Stimulated activated CD4-positive, alpha-beta T cell treated with anti-CD3 and anti-CD28 coated beads, Interleukin-1b, Interleukin-23, amount 100 ng/mL, for 24 hours (primary cell): Measurements from ENCODE around the gene BMP8B.
"Not testable (repeated sequence)": the region's sequence is repeated elsewhere in the genome, so short reads cannot be mapped to it uniquely, and the experiment has no call there.

Experiments
- DNase-seq, 4 experiments: peaks; one replicate each; pipeline ENCODE4 v3.0.0-alpha.2; 2020; ENCODE audit warnings: low read depth in 4 of 4, low spot score in 1 of 4

The BMP8B gene

DNA sequence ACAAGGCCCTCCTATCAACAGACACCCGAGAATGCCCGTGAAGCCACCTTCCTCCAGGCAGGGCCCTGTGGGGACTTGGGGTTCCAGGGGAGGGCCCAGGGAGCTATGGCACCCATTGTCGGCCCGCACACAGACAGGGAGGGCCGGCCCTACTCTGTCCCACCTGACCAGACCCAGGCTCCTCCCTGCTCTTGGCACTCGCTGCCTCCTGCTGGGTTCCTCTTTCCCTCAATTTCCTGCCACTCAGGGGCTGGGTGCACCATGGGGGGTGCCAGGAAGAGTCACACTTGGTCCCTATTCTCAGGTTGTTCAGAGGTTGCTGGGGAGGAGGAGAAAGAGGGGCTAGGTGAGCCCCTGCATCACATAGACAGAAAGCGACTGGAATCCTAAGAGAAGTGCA is 9.5 kb downstream of the BMP8B start:
- no peak for DNase-seq

DNA sequence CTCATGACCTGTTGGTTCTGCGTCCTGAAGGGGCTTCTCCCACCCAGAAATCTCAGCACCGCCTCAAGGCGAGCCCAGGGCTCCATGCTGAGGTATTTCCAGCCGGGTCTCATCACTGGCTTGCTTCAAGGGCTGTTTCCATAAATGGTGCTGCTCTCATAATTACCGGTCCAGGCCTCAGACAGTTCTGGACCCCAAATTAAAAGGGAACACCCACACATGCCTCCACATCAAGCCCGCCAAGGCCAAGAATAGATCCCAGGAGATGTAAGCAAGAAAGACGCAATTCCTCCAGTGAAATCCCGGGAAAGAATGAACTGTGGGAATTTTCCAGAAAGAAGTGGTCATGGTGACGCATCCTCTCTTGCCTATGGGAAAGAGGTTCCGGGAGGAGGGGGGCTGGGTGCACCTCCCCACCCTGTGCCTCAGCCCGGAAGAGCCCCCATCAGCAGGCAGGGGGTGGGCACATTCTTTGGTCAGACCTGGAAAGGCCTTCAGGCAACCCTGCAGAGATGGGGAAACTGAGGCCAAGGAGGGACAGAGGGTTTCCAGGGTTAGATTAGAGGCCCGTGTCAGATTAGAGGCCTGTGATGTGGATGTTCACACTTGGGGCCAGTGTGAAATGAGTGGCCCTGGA is 10.1 kb downstream of the BMP8B start:
- DNase-seq = not testable (repeated sequence)

DNA sequence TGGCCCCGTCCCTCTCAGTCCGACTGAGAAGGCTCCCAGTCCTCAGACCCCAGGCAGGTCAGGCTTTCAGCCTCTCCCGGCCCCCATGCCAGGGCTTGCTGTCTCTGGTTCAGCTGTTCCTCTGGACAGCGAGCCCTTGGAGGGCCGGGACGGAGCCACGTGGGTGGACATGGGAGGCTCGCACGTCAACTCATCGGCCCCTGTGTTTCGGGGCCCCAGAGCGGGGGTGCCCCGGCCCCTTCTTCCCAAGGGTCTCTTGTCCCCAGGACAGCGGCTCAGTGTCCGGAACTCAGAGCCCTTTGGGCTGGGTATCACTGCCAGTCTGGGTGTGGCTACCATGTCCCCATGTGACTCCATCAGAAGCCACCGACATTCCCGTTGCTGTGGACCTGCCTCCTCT is 10.8 kb downstream of the BMP8B start:
- not testable (repeated sequence) for DNase-seq

DNA sequence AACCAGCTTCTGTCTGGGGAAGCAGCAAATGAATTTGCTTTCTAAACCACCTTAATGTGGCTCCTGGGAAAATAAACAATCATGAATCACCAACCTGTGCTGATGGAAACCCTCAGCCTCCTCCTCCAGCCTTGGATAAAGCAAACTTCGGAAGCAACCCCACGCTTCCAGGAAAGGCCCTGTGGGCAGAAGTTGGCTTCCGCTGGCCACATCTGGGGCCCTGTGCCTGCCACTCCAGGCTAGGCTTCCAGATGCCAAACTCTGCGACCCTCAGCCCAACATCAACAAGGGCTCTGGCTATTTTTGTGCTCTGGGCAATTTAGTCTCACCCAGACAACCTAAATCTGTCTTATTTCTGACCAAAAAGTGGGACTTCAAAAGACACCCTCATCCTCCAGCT is 11.4 kb downstream of the BMP8B start:
- DNase-seq = no peak

DNA sequence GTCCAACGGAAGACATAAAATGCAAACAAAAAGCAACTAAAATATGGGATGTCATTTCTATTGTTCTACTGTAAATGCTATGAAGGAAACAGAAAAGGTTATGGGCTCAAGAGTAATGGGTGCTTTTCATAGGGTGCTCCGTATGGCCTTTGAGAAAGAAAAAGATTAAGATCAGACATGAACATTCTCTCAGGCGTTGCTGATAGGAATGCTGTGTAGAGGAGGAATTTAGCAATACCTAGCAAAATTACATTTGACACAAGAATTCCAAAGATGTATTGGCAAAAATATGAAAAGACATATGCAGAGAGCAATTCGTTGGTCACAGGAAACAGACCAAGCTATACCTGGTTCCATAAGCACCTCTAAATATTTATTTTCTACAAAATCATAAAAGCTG is 11.8 kb downstream of the BMP8B start:
- no peak for DNase-seq

DNA sequence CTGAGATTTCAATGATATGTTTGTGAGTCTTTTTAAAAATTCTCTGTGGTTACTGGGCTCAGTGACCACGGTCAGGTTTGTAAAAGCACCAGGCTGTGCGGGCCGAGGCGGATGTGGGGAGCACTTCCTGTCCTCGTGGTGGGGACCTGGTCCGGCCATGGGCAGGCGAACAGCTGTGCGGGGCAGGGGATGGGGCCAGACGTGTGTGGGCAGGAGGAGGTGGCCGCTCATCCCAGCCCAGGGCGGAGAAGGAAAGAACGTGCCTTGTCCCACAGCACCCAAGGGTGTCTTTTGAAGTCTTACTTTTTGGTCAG is 12.3 kb downstream of the BMP8B start:
- no peak for DNase-seq

DNA sequence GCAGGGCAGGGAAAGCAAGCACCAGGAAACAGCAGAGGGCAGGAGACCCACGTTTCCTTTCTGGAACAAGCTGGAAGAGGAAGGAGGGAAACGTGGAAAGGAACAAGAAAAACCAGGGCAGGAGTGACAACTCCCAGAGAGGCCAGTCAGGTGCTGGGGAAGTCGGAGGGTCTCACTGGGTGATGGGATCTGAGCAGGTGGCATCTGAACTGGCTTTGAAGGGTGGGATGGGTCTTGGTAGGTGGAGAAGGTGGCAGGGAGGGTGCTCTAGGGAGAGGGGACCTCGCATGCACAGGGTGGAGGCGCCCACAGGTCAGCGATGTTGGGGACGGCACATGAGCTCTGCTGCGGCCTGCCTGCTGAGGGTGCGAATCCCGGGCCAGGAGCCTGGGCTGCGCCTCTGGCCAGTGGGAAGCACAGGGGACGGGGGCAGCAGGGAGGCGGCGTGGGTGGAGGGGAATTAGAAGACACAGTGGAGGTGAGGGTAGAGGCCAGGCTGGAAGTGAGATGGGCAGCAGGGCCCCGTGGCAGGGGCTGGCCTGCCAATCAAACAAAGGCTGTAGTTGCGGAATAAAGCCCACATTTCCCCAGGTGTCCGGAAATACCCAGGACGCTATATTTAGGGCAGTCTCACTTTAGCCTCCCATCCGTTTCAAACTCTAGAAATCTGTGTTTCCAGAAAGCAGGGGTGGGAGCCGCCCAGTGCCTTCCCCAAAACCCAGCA is 12.8 kb downstream of the BMP8B start:
- not testable (repeated sequence) for DNase-seq

DNA sequence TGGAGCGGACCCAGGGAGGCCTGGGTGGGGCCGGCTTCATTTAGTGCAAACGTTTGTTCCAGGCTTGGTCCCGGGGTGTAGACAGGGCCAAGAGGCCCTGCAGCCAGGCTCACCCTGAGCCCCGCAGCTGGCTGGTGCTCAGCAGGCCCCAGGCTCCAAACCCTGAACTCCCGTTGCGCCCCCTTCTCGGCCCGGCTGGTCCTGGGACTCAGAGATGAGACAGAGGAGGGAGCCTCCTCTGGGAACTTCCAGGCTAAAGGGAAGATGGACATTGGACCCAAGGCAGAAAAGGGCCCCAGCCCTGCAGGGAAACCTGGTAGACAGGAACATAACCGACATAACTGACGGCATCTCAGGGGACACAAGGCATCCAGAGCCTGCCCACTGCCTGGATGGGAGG is 13.5 kb downstream of the BMP8B start:
- DNase-seq = not testable (repeated sequence)

DNA sequence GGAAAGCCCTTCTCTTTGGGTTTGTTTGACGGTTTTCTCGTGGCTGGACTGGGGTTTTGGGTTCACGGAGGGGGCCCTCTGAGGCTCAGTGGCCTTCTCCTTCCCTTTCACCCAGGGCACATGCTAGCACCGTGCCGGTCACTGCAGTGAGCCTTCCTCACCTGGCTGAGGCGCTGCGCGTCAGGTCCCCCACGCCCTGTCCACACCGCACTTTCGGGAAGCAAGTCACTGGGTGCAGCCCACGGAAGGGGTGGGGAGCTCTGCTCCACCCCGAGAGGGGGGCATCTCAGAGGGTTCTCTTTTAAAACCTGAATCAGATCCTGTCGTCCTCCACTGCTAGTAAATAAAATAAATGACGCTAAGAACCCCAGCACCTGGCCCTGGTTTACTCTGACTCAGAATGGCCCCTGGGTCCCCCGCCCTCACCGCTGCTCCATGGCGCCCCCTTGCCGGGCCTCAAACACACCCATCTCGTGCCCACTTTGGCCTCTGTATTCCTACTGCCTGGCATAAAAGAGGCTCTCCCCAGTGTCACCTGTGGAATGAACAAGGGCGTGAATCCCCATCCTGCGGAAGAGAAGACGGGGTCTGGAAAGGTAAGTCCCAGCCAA is 15.2 kb downstream of the BMP8B start:
- not testable (repeated sequence) for DNase-seq

DNA sequence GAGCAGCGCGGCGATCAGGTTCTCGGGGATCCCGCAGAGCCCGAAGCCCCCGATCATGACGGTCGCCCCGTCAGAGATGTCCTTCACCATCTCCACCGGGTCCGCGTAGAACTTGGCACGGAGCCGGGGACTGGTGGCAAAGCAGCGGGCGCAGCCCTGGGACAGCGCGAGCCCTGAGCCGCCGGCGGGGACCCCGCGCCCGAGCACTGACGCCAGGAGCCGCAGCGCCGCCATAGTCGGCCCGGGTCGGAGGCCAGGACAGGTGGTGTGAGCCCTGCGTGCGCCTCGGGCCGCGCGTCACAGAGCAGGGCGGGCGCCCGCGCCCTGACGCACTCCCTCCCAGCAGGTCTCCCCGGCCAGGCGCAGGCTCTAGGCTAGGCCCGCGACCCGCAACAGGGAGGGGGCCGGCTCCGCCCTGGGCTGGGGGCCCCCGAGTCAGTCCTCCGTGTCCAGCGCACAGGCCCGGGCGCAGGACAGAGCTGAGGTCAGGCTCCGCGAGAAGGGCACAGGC is 17.6 kb downstream of the BMP8B start, which contains the start of gene OXCT2:
TSS of gene OXCT2 (minus strand) at position 327 of the 511 bp plus-strand sequence. CDS start at position 234, 93 bp downstream.
- not testable (repeated sequence) for DNase-seq

DNA sequence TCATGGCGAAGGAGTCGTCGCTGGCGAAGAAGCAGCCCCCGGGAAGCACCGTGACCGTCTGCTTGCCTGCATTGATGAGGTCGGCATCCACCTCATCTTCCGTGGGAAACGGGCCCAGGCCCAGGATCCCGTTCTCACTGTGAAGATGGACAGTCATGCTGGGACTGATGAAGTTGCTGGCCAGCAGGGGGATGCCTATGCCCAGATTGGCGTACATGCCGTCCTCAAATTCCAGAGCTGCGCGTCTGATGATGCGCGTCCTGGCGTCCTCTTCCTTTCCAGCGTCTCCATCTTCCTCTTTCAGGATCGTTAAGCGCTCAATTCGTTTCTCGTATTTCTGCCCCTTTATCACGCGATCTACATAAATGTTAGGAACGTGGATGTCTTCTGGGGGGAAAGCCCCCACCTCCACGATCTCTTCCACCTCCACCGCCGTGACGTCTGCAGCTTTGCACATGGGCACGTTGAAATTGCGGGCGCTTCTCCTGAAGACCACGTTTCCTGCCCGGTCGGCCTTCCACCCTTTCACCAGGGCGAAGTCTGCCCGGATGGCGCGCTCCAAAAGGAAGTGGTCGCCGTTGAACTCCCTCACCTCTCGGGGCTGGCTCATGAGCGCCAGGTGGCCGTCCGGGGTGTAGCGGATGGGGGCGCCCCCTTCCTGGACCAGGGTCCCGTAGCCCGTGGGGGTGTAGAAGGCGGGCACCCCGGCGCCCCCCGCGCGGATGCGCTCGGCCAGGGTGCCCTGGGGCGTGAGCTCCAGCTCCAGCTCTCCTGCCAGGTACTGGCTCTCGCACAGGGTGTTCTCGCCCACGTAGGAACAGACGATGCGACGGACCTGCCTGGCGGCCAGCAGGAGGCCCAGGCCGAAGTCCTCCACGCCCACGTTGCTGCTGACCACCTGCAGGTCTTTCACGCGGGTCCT is 18.3 kb downstream of the BMP8B start:
- peak in 2 of 4 experiments; percentile 25 to 32 for DNase-seq

DNA sequence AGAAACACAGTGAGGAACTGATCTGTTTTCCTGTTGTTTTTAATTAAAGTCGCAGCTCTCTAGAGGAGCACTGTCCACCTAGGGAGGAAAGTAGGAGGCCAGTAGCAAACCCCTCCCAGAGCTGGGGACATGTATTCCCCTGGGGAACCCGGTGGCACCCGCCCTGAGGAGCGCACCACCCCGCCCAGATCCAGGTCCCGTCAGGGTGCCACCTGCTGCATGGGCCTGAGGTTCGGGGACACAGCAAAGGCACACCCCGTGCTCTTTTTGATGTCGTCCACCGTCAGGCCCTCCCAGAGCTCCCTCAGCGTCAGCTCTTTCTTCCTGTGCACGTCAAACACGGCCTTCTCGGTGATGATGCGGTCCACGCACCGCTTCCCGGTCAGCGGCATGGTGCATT is 19.2 kb downstream of the BMP8B start:
- not testable (repeated sequence) for DNase-seq

DNA sequence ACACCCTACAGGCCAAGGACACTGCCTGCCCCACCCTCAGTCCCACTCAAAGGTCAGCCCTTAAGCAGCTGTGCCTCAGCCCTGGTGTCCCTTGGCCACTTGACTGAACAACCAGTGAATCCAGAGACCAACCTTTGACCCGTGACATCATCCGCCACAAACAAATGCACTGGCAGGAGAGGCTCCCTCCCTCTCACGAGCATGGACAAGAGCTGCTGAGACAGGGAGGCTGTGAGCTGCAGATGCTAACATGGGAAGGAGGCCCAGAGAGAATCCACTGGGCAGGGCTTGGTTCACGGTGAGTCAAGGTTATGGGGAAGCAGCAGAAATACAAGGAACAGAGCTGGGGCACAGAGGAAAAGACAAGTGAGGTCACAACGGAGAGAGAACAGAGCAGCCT is 22.2 kb downstream of the BMP8B start:
- not testable (repeated sequence) for DNase-seq

DNA sequence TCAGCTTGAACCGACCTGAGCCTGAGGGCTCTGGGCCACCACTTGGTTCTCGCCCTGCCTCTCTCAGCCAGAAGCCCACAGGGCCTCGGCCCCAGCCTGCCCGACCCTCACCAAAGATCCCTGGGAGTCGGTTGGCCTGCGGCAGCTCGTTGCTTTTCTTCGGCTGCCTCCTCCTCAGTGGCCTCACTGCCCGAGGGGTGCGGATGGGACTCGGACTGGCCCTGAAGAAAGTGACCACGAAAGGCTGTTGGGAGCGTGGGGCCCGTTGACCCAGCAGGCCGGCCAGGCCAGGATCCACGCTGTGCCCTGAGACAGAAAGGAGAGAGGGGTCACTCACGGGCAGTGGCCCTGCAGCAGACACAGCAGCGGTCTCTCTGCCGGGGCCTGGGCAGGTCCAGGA is 24.2 kb downstream of the BMP8B start:
- not testable (repeated sequence) for DNase-seq

DNA sequence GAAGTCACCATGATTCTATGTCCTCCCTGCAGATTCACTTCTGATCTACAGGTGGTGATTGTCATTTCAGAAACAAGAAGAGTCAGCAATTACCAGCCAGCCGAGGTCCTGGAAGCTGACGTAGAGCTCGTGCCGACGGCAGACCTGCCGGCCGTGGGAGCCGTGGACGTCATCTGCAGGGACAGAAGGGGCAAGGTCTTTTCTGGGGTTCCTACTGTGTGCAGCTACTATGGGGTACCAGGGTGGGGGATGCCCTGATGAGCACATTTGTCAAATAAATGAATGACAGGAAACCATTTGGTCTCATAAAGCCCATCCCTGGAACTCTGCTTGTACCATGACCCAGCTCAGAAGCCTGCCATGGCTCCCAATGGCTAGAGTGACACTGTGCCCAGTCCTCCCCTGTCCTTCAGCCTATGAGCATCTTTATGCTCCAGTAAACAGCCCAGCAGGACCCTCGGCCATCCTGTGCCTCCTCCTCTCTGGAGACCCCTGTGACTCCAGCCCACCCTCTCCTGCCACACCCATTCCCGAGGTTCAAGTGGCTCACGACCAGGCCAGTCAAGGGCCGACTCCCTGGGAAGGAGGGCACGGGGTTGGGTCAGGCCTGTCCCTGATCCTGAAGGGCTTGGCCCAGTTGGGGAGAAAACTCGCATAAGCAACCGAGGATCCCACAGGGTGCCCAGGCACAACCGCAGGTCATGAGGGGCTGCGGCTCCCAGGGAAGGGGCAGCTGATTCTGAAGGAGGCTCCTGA is 24.9 kb downstream of the BMP8B start:
- not testable (repeated sequence) for DNase-seq

DNA sequence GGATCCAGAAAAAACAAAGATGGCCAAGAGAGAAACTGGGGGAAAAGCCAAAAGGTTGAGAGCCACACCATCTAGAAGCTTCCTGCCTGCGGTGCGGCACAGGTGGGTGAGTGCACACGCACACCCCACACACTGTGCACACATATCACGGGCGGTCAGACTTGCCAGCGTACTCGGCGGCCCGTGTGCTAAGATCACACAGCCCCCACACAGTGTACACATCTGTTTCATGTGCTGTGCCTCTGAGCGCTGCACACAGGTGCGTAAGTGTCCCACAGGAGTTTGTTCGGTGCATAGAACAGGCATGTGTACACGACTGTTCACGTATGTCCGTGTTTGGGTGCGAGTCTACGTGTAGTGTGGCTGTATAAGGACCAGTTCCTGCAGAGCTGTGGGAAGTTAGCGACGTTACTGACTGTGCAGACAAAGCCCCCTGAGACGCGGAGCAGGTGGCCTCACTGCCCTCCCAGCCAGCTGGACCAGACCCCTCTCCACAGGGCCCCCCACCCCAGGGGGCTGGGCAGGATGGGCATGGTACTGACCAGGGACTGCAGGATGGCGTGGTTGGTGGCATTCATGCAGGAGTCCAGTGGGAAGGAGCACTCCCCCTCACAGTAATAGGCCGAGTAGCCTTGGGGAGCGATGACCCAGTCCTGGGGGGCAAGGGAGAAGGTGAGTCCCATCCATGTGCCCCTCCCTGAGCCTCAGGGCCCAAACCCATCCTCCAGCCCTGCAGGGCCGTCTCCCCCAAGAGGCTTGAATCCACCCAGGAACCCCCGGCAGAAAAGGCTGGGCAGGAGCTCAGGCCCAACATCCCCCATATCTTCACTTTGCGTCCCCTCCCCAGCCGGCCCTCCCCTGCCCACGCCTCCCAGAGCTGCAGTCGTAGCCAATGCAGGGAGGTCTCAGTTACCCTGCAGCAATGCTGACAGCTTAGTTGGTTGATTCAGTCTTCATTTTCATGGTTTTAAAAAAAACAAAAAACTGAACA is 25.8 kb downstream of the BMP8B start:
- DNase-seq = no peak

DNA sequence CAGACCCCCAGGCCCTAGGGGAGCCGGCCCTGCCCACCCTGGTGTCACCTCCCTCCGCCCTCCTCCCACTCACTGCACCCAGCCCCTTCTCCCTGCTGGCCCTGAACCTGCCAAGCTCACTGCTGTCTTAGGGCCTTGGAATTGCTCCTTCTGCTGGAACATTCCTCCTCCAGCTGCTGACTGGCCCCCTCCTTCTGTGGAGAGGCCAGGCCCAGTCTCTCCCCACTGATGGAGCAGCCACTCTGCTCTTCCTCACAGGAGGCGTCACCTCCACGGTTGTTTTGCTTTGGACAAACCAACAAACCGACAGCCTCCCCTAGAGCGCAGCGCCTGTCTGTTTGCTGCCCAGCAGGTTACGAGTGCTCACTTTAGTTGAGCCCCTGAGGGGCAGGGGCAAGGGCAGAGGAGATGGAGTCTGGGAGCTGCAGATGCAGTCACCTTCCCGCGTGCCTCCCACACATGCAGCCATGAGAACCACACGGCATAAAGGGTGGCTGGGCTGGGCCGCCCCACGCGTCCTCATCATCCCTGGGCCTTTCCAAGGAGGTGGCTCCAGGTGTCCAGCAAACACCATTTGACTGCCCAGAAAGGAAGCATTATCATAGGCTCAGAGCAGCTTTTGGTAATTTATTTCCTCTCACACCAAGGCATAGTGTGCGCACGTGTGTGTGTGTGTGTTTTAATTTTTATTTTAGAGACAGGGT is 27.0 kb downstream of the BMP8B start:
- no peak for DNase-seq

DNA sequence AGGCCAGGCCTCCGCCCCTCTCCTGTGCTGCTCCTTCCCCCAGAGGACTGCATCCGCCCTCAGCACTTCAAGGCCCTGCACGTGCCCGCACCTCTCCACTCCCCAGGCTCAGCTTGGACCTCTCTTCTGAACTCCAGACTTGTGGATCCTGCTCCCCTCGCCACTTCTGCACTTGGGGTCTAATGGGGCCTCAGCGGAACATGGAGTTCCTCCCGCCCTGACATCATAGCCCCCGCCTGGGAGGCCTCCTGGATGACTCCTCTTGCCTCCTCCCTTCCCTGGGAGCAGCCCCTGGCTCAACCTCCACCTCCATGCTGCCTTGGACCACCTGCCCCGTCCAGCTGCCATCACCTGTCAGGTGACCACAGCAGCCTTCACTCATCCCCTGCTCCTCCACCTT is 27.6 kb downstream of the BMP8B start:
- DNase-seq = no peak
